ENCODE measurements around the gene CNGA2. TPM values are rescaled to one million over a fixed set of nuclear protein-coding genes. Genes with fewer than 3 reads are reported as not detected.

CNGA2 gene
- total and polyA plus RNA-seq, 2 donors (not counting 3 experiments of a cell fraction or from before 2014, with no cell fraction given), result not detected

DNA sequence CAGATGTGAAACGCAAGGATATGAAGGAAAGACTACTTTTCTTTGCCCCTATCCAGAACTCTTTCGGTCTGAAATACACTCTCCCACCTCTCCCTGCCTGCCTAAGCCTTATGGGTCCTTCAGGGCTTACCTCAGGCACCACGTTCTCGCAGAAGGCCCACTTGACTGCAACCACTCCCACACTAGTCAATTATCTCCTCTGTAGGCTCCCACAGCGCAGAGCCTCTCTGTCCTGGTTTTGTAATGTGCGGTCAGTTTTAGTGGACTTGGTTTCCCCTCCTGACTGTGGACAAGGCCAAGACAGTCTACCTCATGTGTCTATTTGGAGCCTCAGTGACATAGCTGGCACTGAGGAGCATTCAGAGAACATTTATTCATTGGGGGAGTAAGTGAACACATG lies 11.1 kb downstream of the CNGA2 start:
- no peak for FAIRE-seq
- H3K79me2 ChIP-seq (ENCODE audit: control insufficient read depth, insufficient read depth, low read length), result no peaks in the 10 kb centered on the region

More for the DNA sequence above, 11.1 kb downstream of the CNGA2 start:
- H3K36me3 ChIP-seq (ENCODE audit: control insufficient read depth in 2 of 2, extremely low read depth in 1 of 2, insufficient read depth in 2 of 2, low read length in 2 of 2), result no peaks in the 10 kb centered on the region
- no peak overlapping the region for H3K4me3 ChIP-seq (replicated peaks in 1 of 3; ENCODE audit: insufficient read depth in 1 of 3, low read depth in 1 of 3, low read length in 3 of 3)
- no peaks in the 10 kb centered on the region for H4K20me1 ChIP-seq (replicated peaks; ENCODE audit: control insufficient read depth, extremely low read depth, insufficient read depth, low read length)
- dilution Hi-C loops (cut with MboI; ENCODE audit: extremely low pct_ligation_motif_present, low sequenced_read_pairs) (no loop called here), intact Hi-C loops (cut with micrococcal nuclease) (no loop called here)
- BruUV-seq (replicated peaks), result no TSS peak
- TF ChIP-seq, protein P1, sequence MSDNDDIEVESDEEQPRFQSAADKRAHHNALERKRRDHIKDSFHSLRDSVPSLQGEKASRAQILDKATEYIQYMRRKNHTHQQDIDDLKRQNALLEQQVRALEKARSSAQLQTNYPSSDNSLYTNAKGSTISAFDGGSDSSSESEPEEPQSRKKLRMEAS (IDR thresholded peaks at IDR 0.05; ENCODE audit: insufficient read depth, insufficient read length), result no peak
- no peak for TF ChIP-seq POLR2A (IDR thresholded peaks at IDR 0.05; ENCODE audit: low read depth, low read length)
- no peak for TF ChIP-seq POLR2AphosphoS5 (IDR thresholded peaks at IDR 0.05; ENCODE audit: insufficient read depth, low read depth, low read length)
- no peak for TF ChIP-seq EZH2 (IDR thresholded peaks at IDR 0.05; ENCODE audit: borderline replicate concordance, low read depth, low read length, severe bottlenecking)
- TF ChIP-seq GATA2 (IDR thresholded peaks at IDR 0.05; ENCODE audit: insufficient read depth, insufficient read length, low read depth, low read length), result no peak
- TF ChIP-seq, protein P2, sequence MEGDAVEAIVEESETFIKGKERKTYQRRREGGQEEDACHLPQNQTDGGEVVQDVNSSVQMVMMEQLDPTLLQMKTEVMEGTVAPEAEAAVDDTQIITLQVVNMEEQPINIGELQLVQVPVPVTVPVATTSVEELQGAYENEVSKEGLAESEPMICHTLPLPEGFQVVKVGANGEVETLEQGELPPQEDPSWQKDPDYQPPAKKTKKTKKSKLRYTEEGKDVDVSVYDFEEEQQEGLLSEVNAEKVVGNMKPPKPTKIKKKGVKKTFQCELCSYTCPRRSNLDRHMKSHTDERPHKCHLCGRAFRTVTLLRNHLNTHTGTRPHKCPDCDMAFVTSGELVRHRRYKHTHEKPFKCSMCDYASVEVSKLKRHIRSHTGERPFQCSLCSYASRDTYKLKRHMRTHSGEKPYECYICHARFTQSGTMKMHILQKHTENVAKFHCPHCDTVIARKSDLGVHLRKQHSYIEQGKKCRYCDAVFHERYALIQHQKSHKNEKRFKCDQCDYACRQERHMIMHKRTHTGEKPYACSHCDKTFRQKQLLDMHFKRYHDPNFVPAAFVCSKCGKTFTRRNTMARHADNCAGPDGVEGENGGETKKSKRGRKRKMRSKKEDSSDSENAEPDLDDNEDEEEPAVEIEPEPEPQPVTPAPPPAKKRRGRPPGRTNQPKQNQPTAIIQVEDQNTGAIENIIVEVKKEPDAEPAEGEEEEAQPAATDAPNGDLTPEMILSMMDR (IDR thresholded peaks at IDR 0.05; ENCODE audit: extremely low read depth in 1 of 2, insufficient read depth in 1 of 2, low read depth in 1 of 2, low read length in 2 of 2), result no peak
- no peak for TF ChIP-seq MYC (IDR thresholded peaks at IDR 0.05; ENCODE audit: low read depth, low read length)
- TF ChIP-seq JUN (IDR thresholded peaks at IDR 0.05; ENCODE audit: borderline replicate concordance, insufficient read depth, insufficient read length, low read depth), result no peak
- TF ChIP-seq FOS (IDR thresholded peaks at IDR 0.05; ENCODE audit: borderline replicate concordance, insufficient read depth, low read length), result no peak
- H2AFZ ChIP-seq (ENCODE audit: low read depth, low read length), result no peak overlapping the region
- POLR2A ChIA-PET, result no interaction called here
- no peak overlapping the region for H3K27ac ChIP-seq (ENCODE audit: insufficient read depth, low read depth, low read length)
- CTCF ChIA-PET, result no interaction called here
- H3K9me3 ChIP-seq (replicated peaks; ENCODE audit: control insufficient read depth, insufficient read depth, low read length), result no peaks in the 10 kb centered on the region
- no peaks in the 10 kb centered on the region for H3K9me1 ChIP-seq (replicated peaks; ENCODE audit: control insufficient read depth, extremely low read depth, insufficient read depth, low read length)
- no peak overlapping the region for H3K9ac ChIP-seq (replicated peaks; ENCODE audit: extremely low read depth, insufficient read depth, low read length)
- no peak overlapping the region for H3K4me2 ChIP-seq (ENCODE audit: insufficient read depth, low read length)
- H3K27me3 ChIP-seq (ENCODE audit: control insufficient read depth in 2 of 2, insufficient read depth in 2 of 2, low read length in 2 of 2), result no peaks in the 10 kb centered on the region
- no peak for DNase-seq (ENCODE audit: low read depth, low spot score)
- H3K4me1 ChIP-seq (ENCODE audit: control insufficient read depth, extremely low read depth, insufficient read depth, low read length), result no peaks in the 10 kb centered on the region
